SU-DHL-6 (cell line): ENCODE measurements around the gene NBEA.

Source experiments
- H2AFZ ChIP-seq: fragments of 200-600 bp; sonication (generic); 2 replicates; pipeline ENCODE4 v1.6.1; 2014; ENCODE audit warnings: low read depth, mild to moderate bottlenecking, moderate library complexity, mixed read lengths, antibody characterized with exemption, low read length; ENCODE audit not compliant: severe bottlenecking
- H3F3A ChIP-seq: fragments of 200-600 bp; shearing (Covaris generic); 2 replicates; pipeline ENCODE4 v1.6.0; 2016; ENCODE audit warnings: antibody characterized with exemption, mild to moderate bottlenecking; ENCODE audit not compliant: insufficient read depth
- H3K27ac ChIP-seq: fragments of 200-600 bp; sonication (generic); 2 replicates; pipeline ENCODE4 v1.5.1; 2016; ENCODE audit warnings: low read depth, mild to moderate bottlenecking, low read length, moderate library complexity, mixed read lengths
- H3K27me3 ChIP-seq: fragments of 200-600 bp; sonication (generic), shearing (Covaris generic); 2 replicates; pipeline ENCODE4 v1.6.0; 2014; ENCODE audit warnings: mild to moderate bottlenecking, low read length
- H3K36me3 ChIP-seq: fragments of 200-600 bp; sonication (generic); 2 replicates; pipeline ENCODE4 v1.6.1; 2014; ENCODE audit warnings: mild to moderate bottlenecking, low read length, mixed read lengths
- H3K4me2 ChIP-seq: fragments of 300-600, 200-600 bp; shearing (Covaris generic), sonication (generic); 2 replicates; pipeline ENCODE4 v1.6.0; 2014; ENCODE audit warnings: low read length, low read depth, mild to moderate bottlenecking; ENCODE audit not compliant: poor library complexity, severe bottlenecking
- H3K4me3 ChIP-seq: fragments of 200-600 bp; sonication (generic); 2 replicates; pipeline ENCODE4 v1.5.1; 2014; ENCODE audit warnings: antibody characterized with exemption, low read length, mild to moderate bottlenecking, mixed read lengths; ENCODE audit not compliant: insufficient read depth, poor library complexity, severe bottlenecking
- H3K79me2 ChIP-seq: fragments of 200-600 bp; sonication (generic); 2 replicates; pipeline ENCODE4 v1.6.1; 2014; ENCODE audit warnings: mild to moderate bottlenecking, low read length, moderate library complexity; ENCODE audit not compliant: insufficient read depth
- H3K9ac ChIP-seq: fragments of 200-600 bp; sonication (generic); 2 replicates; pipeline ENCODE4 v1.7.0; 2014; ENCODE audit warnings: mild to moderate bottlenecking, low read length
- H3K9me2 ChIP-seq: fragments of 200-600 bp; sonication (generic); replicated peaks from 2 replicates; pipeline ENCODE4 v1.6.1; 2014; ENCODE audit warnings: low read length; ENCODE audit not compliant: insufficient read depth
- H3K9me3 ChIP-seq: fragments of 200-600 bp; sonication (generic); 2 replicates; pipeline ENCODE4 v1.6.1; 2014; ENCODE audit warnings: low read length, mixed read lengths; ENCODE audit not compliant: insufficient read depth
- H4K20me1 ChIP-seq: fragments of 200-600 bp; sonication (generic); 2 replicates; pipeline ENCODE4 v1.6.1; 2014; ENCODE audit warnings: low read depth, mild to moderate bottlenecking, antibody characterized with exemption, low read length, moderate library complexity, mixed read lengths
- CTCF ChIP-seq: fragments of 200-600 bp; sonication (generic); IDR thresholded peaks from one replicate; pipeline ENCODE4 v1.5.1; 2017; ENCODE audit warnings: antibody characterized with exemption, mild to moderate bottlenecking, low read length, moderate library complexity; ENCODE audit not compliant: insufficient read depth, poor library complexity, severe bottlenecking
- EZH2phosphoT487 ChIP-seq: fragments of 200-600 bp; sonication (generic), shearing (Covaris generic); conservative IDR thresholded peaks from 2 replicates; pipeline ENCODE4 v1.6.1; 2018; ENCODE audit warnings: mild to moderate bottlenecking, antibody characterized with exemption, low read length, moderate library complexity, mixed read lengths

The NBEA gene

GRCh38 chr13:35469806-35470525 is 527.9 kb downstream of the NBEA start:
- Histone ChIP-seq H3K27me3 (no peaks in the 10 kb centered on the region), H3K79me2 (peaks cover 12% of the 10 kb centered on the region; the same call in 1 of the 2 replicates), H3K9me2 (no peaks in the 10 kb centered on the region), H3K9ac (no peak overlapping the region), H3K27ac (no peak overlapping the region), H2AFZ (no peak overlapping the region), H4K20me1 (no peaks in the 10 kb centered on the region), H3F3A (peaks cover 4% of the 10 kb centered on the region; the same call in 1 of the 2 replicates), H3K4me2 (no peak overlapping the region), H3K4me3 (no peak overlapping the region), H3K9me3 (no peaks in the 10 kb centered on the region), H3K36me3 (no peaks in the 10 kb centered on the region)
- TF ChIP-seq EZH2phosphoT487 (no peak), CTCF (no peak)

GRCh38 chr13:35470671-35471661 is 528.9 kb downstream of the NBEA start:
- H3K9ac ChIP-seq = no peak overlapping the region

GRCh38 chr13:35471706-35472322 is 529.7 kb downstream of the NBEA start:
- no peaks in the 10 kb centered on the region for H3K9me2 ChIP-seq
- H3K4me2 ChIP-seq = no peak overlapping the region
- H3F3A ChIP-seq = peaks cover 4% of the 10 kb centered on the region; the same call in 1 of the 2 replicates
- no peaks in the 10 kb centered on the region for H3K36me3 ChIP-seq
- H2AFZ ChIP-seq = no peak overlapping the region
- H3K79me2 ChIP-seq = peaks cover 13% of the 10 kb centered on the region; the same call in 1 of the 2 replicates
- H3K27ac ChIP-seq = no peak overlapping the region
- no peaks in the 10 kb centered on the region for H4K20me1 ChIP-seq
- no peaks in the 10 kb centered on the region for H3K27me3 ChIP-seq
- H3K9ac ChIP-seq = no peak overlapping the region
- no peak overlapping the region for H3K4me3 ChIP-seq
- H3K9me3 ChIP-seq = no peaks in the 10 kb centered on the region
- TF ChIP-seq EZH2phosphoT487 (no peak), CTCF (no peak)

More at GRCh38 chr13:35470671-35471661, 528.9 kb downstream of the NBEA start:
- H4K20me1 ChIP-seq = no peaks in the 10 kb centered on the region
- H3K27ac ChIP-seq = no peak overlapping the region
- no peak overlapping the region for H3K4me2 ChIP-seq
- H3F3A ChIP-seq = peaks cover 4% of the 10 kb centered on the region; the same call in 1 of the 2 replicates
- peaks cover 13% of the 10 kb centered on the region; the same call in 1 of the 2 replicates for H3K79me2 ChIP-seq
- H3K9me3 ChIP-seq = no peaks in the 10 kb centered on the region
- H2AFZ ChIP-seq = no peak overlapping the region
- H3K4me3 ChIP-seq = no peak overlapping the region
- TF ChIP-seq CTCF = no peak
- TF ChIP-seq EZH2phosphoT487 = no peak
- no peaks in the 10 kb centered on the region for H3K27me3 ChIP-seq
- no peaks in the 10 kb centered on the region for H3K36me3 ChIP-seq
- H3K9me2 ChIP-seq = no peaks in the 10 kb centered on the region
